Peyer's patch (tissue), 4 donors: Measurements from ENCODE around the gene SH3BGR. TPM values are rescaled to one million over a fixed set of nuclear protein-coding genes. Genes with fewer than 3 reads are reported as not detected.

Experiments used
- DNase-seq, 3 donors: peaks; one replicate each; pipeline ENCODE4 v3.0.0-alpha.2; 2017 to 2019
- H3K27ac ChIP-seq, 4 donors: fragments of 200-600 bp; sonication (generic); one replicate each; pipeline ENCODE4 v1.5.1; 2016 to 2019
- H3K27me3 ChIP-seq, 2 donors: fragments of 200-600 bp; sonication (generic); one replicate each; pipeline ENCODE4 v1.5.1; 2019
- H3K36me3 ChIP-seq, 3 donors: fragments of 200-600 bp; sonication (generic); one replicate each; pipeline ENCODE4 v1.5.1; 2016 to 2019
- H3K4me1 ChIP-seq, 4 donors: fragments of 200-600 bp; sonication (generic); one replicate each; pipeline ENCODE4 v1.5.1; 2016 to 2019
- H3K4me3 ChIP-seq, 4 donors: fragments of 200-600 bp; sonication (generic); 1 replicate in 3 of 4; 2 replicates in 1 of 4; pipeline ENCODE4 v1.5.1; 2016 to 2019; ENCODE audit warnings: mild to moderate bottlenecking in 1 of 4
- H3K9me3 ChIP-seq, 4 donors: fragments of 200-600 bp; sonication (generic); one replicate each; pipeline ENCODE4 v1.5.1; 2016 to 2019; ENCODE audit warnings: mild to moderate bottlenecking in 1 of 4
- CTCF ChIP-seq, 6 experiments: fragments of 450-650 bp in 4 of 6; fragments of 200-600 bp in 2 of 6; sonication (generic) in 1 of 6; IDR thresholded peaks; one replicate each; pipeline ENCODE4 v1.5.1; 2017 to 2019; ENCODE audit warnings: antibody characterized with exemption in 6 of 6, mild to moderate bottlenecking in 3 of 6, moderate library complexity in 1 of 6
- POLR2A ChIP-seq, 2 donors: fragments of 450-650 bp; IDR thresholded peaks; one replicate each; pipeline ENCODE4 v1.5.1; 2017; ENCODE audit warnings: antibody characterized with exemption in 2 of 2, mild to moderate bottlenecking in 2 of 2, moderate library complexity in 2 of 2
- total RNA-seq, 4 donors: library from RNA; depleted of rRNA; stranded (reverse); fragments of >200 nt; gene quantifications; one replicate each; pipeline ENCODE4 v1.1.0, GENCODE V29; 2016

SH3BGR gene
- total RNA-seq, 4 donors from 2014 or later: 2.6 TPM; not detected in 3

- Histone ChIP-seq H3K27ac (no peak overlapping the region), H3K4me3 (no peak overlapping the region), H3K36me3 (no peaks in the 10 kb centered on the region), H3K27me3 (no peaks in the 10 kb centered on the region), H3K4me1 (peaks cover 0 to 18% (median 0%) of the 10 kb centered on the region in 4 donors), H3K9me3 (no peaks in the 10 kb centered on the region)
- no peak for DNase-seq
- no peak for TF ChIP-seq POLR2A (IDR thresholded peaks at IDR 0.05)
- no peak for TF ChIP-seq CTCF (IDR thresholded peaks at IDR 0.05)
These were observed 79.3 kb downstream of the SH3BGR start for GRCh38 chr21:39531064-39531463.

- DNase-seq: no peak
- H3K36me3 ChIP-seq: no peaks in the 10 kb centered on the region
- H3K9me3 ChIP-seq: no peaks in the 10 kb centered on the region
- H3K27ac ChIP-seq: no peak overlapping the region
- TF ChIP-seq CTCF (IDR thresholded peaks at IDR 0.05): peak in 1 of 6 experiments; percentile 28
- TF ChIP-seq POLR2A (IDR thresholded peaks at IDR 0.05): no peak
- H3K4me1 ChIP-seq: peaks cover 0 to 18% (median 0%) of the 10 kb centered on the region in 4 donors
- H3K27me3 ChIP-seq: no peaks in the 10 kb centered on the region
- H3K4me3 ChIP-seq: no peak overlapping the region
These were observed 80.1 kb downstream of the SH3BGR start for GRCh38 chr21:39531840-39532239.

GRCh38 chr21:39533545-39534380 lies 82.0 kb downstream of the SH3BGR start:
- H3K27ac ChIP-seq: no peak overlapping the region
- H3K36me3 ChIP-seq: no peaks in the 10 kb centered on the region
- DNase-seq: no peak
- H3K9me3 ChIP-seq: no peaks in the 10 kb centered on the region
- no peaks in the 10 kb centered on the region for H3K27me3 ChIP-seq
- H3K4me1 ChIP-seq: peaks cover 0 to under 1% (median 0%) of the 10 kb centered on the region in 4 donors
- TF ChIP-seq CTCF (IDR thresholded peaks at IDR 0.05): no peak
- TF ChIP-seq POLR2A (IDR thresholded peaks at IDR 0.05): no peak
- no peak overlapping the region for H3K4me3 ChIP-seq

- DNase-seq: no peak
- no peaks in the 10 kb centered on the region for H3K36me3 ChIP-seq
- H3K4me1 ChIP-seq: no peaks in the 10 kb centered on the region
These were observed 84.1 kb downstream of the SH3BGR start for GRCh38 chr21:39535646-39536437.

GRCh38 chr21:39536835-39537234 lies 85.1 kb downstream of the SH3BGR start:
- H3K4me1 ChIP-seq: no peaks in the 10 kb centered on the region
- DNase-seq: no peak
- H3K4me3 ChIP-seq: no peak overlapping the region
- no peak overlapping the region for H3K27ac ChIP-seq
- no peaks in the 10 kb centered on the region for H3K36me3 ChIP-seq
- no peaks in the 10 kb centered on the region for H3K9me3 ChIP-seq
- no peak for TF ChIP-seq CTCF (IDR thresholded peaks at IDR 0.05)
- no peaks in the 10 kb centered on the region for H3K27me3 ChIP-seq

More at GRCh38 chr21:39535646-39536437, 84.1 kb downstream of the SH3BGR start:
- Histone ChIP-seq H3K9me3 (no peaks in the 10 kb centered on the region), H3K27ac (no peak overlapping the region), H3K27me3 (no peaks in the 10 kb centered on the region), H3K4me3 (no peak overlapping the region)
- TF ChIP-seq CTCF (IDR thresholded peaks at IDR 0.05) (no peak), POLR2A (IDR thresholded peaks at IDR 0.05) (no peak)
